ENCODE results near the gene ADM2.

Gene ADM2

GRCh38 chr22:50436015-50436830 lies 45.1 kb upstream of the ADM2 start:
- no peaks in the 10 kb centered on the region for H3K27me3 ChIP-seq (ENCODE audit: insufficient read depth, low read depth, severe bottlenecking)
- H3K4me3 ChIP-seq (ENCODE audit: low read depth, low read length) = no peak overlapping the region
- no peaks in the 10 kb centered on the region for H3K9me3 ChIP-seq (ENCODE audit: severe bottlenecking)
- peaks cover 52% of the 10 kb centered on the region for H3K36me3 ChIP-seq
- peak; percentile 6 for DNase-seq
- TF ChIP-seq CTCF (IDR thresholded peaks at IDR 0.05; ENCODE audit: low read depth, low read length) = no peak
- no peak overlapping the region for H3K27ac ChIP-seq

GRCh38 chr22:50436841-50437341 lies 44.5 kb upstream of the ADM2 start:
- DNase-seq = peak; percentile 4
- H3K27ac ChIP-seq = no peak overlapping the region
- no peak overlapping the region for H3K4me3 ChIP-seq (ENCODE audit: low read depth, low read length)

GRCh38 chr22:50437511-50438304 lies 43.6 kb upstream of the ADM2 start:
- no peak for TF ChIP-seq CTCF (IDR thresholded peaks at IDR 0.05; ENCODE audit: low read depth, low read length)
- no peak for DNase-seq
- H3K27me3 ChIP-seq (ENCODE audit: insufficient read depth, low read depth, severe bottlenecking) = no peaks in the 10 kb centered on the region
- no peaks in the 10 kb centered on the region for H3K9me3 ChIP-seq (ENCODE audit: severe bottlenecking)
- no peak overlapping the region for H3K27ac ChIP-seq
- H3K36me3 ChIP-seq = peaks cover 44% of the 10 kb centered on the region
- no peak overlapping the region for H3K4me3 ChIP-seq (ENCODE audit: low read depth, low read length)

More at GRCh38 chr22:50436841-50437341, 44.5 kb upstream of the ADM2 start:
- no peaks in the 10 kb centered on the region for H3K27me3 ChIP-seq (ENCODE audit: insufficient read depth, low read depth, severe bottlenecking)
- H3K36me3 ChIP-seq = peaks cover 51% of the 10 kb centered on the region
- TF ChIP-seq CTCF (IDR thresholded peaks at IDR 0.05; ENCODE audit: low read depth, low read length) = no peak
- no peaks in the 10 kb centered on the region for H3K9me3 ChIP-seq (ENCODE audit: severe bottlenecking)

GRCh38 chr22:50438305-50439275 lies 42.8 kb upstream of the ADM2 start:
- Histone ChIP-seq H3K27ac (no peak overlapping the region), H3K27me3 (ENCODE audit: insufficient read depth, low read depth, severe bottlenecking) (no peaks in the 10 kb centered on the region), H3K4me3 (ENCODE audit: low read depth, low read length) (no peak overlapping the region), H3K36me3 (peaks cover 49% of the 10 kb centered on the region), H3K9me3 (ENCODE audit: severe bottlenecking) (no peaks in the 10 kb centered on the region)
- no peak for TF ChIP-seq CTCF (IDR thresholded peaks at IDR 0.05; ENCODE audit: low read depth, low read length)
- DNase-seq = no peak

GRCh38 chr22:50439314-50439870 lies 42.0 kb upstream of the ADM2 start:
- H3K27ac ChIP-seq = no peak overlapping the region
- H3K36me3 ChIP-seq = peaks cover 53% of the 10 kb centered on the region
- TF ChIP-seq CTCF (IDR thresholded peaks at IDR 0.05; ENCODE audit: low read depth, low read length) = no peak
- no peak overlapping the region for H3K4me3 ChIP-seq (ENCODE audit: low read depth, low read length)
- no peak for DNase-seq
- H3K27me3 ChIP-seq (ENCODE audit: insufficient read depth, low read depth, severe bottlenecking) = no peaks in the 10 kb centered on the region
- no peaks in the 10 kb centered on the region for H3K9me3 ChIP-seq (ENCODE audit: severe bottlenecking)
